ENCODE data around the gene AP5S1. TPM values are rescaled to one million over a fixed set of nuclear protein-coding genes. Genes with fewer than 3 reads are reported as not detected.

AP5S1 gene
- total and polyA plus RNA-seq, 9 of the 15 experiments (the other 6 are each of a cell fraction or from before 2014, with no cell fraction given): 2.6 to 8.8 (median 4.4) TPM

- peak; percentile 47; the same call in 1 of the 2 replicates for TF ChIP-seq PHF8 (IDR thresholded peaks at IDR 0.05; ENCODE audit: borderline replicate concordance, low read length)
- TF ChIP-seq E2F6 (IDR thresholded peaks at IDR 0.05; ENCODE audit: borderline replicate concordance in 1 of 2, extremely low read depth in 1 of 2, insufficient read depth in 1 of 2, insufficient read length in 1 of 2, low read depth in 1 of 2, low read length in 1 of 2, poor library complexity in 1 of 2, severe bottlenecking in 1 of 2): peak; percentile 81 to 82
- no peak for TF ChIP-seq RREB1 (CRISPR knock-in tag; IDR thresholded peaks at IDR 0.05)
- peak; percentile 42; the same call in 1 of the 2 replicates for TF ChIP-seq ARID4B (CRISPR knock-in tag; IDR thresholded peaks at IDR 0.05)
- 0 out of 2 replicates have a peak, but pooled peaks have one; percentile 41 for TF ChIP-seq ZNF511 (CRISPR knock-in tag; IDR thresholded peaks at IDR 0.05)
- peak; percentile 16; the same call in 1 of the 2 replicates for TF ChIP-seq MYC (IDR thresholded peaks at IDR 0.05; ENCODE audit: low read depth, low read length)
- no peak for TF ChIP-seq MYC (CRISPR knock-in tag; IDR thresholded peaks at IDR 0.05; ENCODE audit: borderline replicate concordance, low read depth)
- no peak for TF ChIP-seq TEAD4 (IDR thresholded peaks at IDR 0.05; ENCODE audit: low read length)
- TF ChIP-seq TEAD4 (CRISPR knock-in tag; IDR thresholded peaks at IDR 0.05; ENCODE audit: borderline replicate concordance): 0 out of 2 replicates have a peak, but pooled peaks have one; percentile 69
- no peak for TF ChIP-seq STAT5B (CRISPR knock-in tag; IDR thresholded peaks at IDR 0.05)
- peak; percentile 46 for TF ChIP-seq CHD2 (IDR thresholded peaks at IDR 0.05; ENCODE audit: low read depth, low read length)
- TF ChIP-seq FOXP4 (CRISPR knock-in tag; IDR thresholded peaks at IDR 0.05; ENCODE audit: borderline replicate concordance): no peak
- no peak for TF ChIP-seq BHLHE40 (IDR thresholded peaks at IDR 0.05; ENCODE audit: low read length)
These were observed 34.2 kb upstream of the AP5S1 start (continued) for GRCh38 chr20:3786126-3786484.

All from K562 (cell line).